Measurements from ENCODE around the gene TLN1.

Gene TLN1

DNA sequence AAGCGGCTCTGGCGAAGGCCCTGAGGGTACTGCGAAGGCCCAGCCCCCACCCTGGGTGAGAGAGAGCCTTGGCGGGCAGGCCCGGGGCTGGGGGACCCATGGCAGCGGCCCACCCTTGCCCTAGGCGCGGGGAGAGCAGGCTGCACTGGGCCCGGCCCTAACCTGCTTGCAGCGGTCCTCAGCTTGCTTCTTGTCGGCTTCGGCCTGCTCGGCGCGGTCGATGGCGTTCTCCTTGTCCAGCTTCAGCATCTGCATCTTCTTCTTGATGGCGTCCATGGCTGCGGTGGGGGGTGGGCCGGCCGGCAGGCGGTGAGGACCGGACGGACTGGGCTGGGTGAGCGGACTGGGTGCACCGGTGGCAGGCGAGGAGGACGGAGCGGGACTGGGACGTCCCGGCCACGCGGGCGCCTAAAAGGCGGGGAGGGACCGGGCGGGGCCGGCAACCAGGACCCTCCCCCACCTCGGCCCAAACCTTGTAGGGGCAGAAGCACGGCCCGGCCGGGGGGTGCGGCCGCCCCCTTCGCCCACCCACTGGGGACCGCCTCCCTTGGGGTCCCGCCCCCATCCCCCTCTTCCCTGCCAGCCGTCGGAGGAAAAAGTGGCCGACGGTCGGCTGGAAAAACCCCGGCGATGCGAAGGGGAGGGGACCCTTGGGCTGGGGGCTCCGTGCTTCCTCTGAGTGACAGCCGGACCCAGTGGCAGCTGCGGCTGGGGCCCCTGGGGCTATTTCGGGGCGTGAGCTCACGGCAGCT, 42.3 kb downstream of the TLN1 start, which contains the start of gene TPM2:
TSS of gene TPM2 (minus strand) at position 384 of the 752 bp plus-strand sequence. CDS start at position 276, 108 bp downstream.
- in situ Hi-C loops (cut with HindIII; ENCODE audit: low sequenced_read_pairs): no loop called here

DNA sequence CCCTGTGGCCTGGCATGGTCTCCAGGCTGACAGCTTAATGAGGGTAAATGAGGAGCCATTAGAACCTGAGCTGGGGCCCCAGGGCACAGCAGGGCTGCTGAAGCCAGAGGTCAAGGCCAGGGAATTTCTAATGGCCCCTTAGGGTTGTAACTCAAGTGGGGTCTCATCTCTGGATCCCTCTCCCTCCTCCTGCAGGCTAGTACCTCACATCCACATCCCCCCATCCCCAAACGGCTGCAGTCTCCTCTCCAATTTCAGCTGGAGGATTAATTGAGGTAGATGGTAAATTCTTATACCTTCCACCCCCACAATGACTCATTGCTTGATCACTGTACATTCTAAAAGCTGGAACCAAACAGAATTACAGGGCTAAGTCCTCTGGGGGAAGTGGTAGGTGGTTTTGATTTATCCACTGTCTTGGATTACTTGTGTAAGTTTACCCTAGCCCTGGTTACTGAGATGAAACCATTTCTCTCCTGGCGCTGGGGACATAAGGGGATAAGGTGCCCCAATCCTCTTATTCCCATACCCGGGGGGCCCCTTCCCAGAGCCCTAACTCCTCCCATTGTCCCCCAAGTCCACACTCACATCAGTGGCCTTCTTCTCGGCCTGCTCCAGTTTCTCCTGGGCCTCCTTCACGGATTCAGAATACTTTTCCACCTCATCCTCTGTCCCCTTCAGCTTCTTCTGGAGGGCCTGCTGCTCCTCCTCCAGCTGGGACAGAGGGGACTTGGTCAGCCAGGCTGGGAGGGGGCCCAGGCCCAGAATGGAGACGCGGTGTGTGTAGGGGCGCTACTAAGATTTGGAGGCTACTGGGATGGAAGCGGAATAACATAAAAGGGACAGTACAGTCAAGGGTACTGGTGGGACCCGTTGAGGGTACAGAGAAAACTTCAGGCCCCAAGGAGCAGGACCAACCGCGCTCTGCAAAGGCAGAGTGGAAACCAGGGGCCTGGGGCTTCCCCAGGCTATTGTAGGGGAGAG, 43.1 kb downstream of the TLN1 start:
- in situ Hi-C loops (cut with HindIII; ENCODE audit: low sequenced_read_pairs): no loop called here

DNA sequence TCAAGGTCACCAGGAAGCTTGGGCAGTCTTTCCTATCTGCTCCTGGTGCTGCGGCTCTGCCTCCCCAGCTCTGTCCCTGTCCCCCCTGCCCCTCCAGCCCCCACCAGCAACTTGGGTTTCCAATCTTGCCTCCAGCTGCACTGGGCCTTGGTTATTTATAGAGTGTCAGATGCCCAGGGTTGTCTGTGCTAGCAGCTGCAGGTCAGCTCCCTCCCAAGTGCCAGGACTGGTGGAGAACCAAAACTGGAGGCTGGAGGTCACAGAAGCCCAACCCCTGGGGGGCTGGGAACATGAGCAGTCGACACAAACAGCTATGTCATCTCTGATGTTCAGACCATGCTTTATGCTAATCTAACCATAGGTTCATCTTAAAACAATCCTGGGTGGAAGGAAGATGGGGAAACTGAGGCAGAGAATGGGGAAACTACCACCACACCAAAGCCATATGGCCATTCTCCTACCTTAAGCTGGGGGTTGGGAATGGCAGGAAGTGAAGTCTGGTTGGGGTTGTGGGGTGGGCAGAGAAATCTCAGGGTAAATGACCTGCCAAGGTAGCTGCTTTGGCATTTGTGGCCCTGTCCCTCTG, 43.9 kb downstream of the TLN1 start:
- in situ Hi-C loops (cut with HindIII; ENCODE audit: low sequenced_read_pairs): no loop called here

DNA sequence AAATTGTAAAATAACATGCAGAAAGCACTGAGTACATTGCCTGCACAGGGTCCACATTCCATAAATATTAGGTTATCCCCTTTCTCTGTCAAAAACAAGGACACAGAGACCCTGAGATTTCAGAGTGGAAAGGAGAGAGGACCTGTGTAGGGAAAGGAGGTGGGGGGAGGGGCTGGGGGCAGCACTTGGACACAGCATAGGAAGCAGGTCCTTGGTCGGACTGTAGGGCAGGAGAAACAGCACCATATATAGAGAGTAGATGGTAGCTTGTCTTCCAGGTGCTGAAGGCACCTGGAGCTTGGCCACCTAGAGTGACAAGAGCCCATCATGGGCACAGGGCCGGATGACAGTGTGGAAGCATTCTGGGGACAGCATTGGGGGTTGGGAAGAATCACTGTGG, 44.7 kb downstream of the TLN1 start:
- in situ Hi-C loops (cut with HindIII; ENCODE audit: low sequenced_read_pairs): no loop called here

DNA sequence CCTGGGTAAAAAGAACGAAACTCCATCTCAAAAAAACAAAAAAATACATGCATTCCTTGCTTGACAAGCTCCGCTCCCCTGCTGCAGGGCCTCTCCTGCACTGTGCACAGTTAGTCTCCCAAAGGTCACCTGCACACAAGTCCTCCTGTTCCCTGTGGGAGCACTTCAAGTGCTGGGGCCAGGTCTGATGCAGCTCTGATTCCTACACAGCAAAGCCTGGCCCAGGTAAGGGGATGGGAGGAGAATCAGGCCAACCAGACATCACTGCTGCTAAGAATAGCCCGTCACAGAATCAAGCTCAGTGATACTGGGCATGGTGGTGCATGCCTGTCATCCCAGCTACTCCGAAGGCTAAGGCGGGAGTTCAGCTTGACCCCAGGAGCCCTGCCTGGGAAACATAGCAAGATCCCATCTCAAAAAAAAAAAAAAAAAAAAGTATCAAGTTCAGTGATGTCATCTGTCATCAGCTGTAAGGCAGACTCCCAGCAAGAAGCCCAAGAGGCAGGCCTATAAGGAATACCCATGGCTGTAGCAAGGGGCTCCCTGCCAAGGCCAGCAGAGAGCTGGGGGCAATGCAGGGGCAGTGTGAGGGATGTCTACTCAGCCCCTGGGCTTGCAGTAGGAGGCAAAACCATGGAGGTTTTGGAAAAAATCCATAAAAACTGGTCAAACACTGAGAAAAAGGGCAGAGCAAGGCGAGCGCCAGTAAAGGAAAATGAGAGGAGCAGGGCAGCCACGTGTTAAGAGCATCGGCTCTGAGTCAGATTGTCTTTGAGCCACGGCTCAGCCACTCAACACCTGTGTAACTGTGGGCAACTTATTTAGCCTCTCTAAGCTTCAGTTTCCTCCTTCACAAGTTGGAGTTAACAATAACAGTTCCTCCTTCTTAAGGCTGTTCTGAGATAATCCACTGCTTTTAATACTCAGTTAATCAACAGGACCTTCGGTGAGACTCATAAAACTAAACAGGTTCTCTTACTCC, 45.5 kb downstream of the TLN1 start:
- in situ Hi-C loops (cut with HindIII; ENCODE audit: low sequenced_read_pairs): no loop called here

DNA sequence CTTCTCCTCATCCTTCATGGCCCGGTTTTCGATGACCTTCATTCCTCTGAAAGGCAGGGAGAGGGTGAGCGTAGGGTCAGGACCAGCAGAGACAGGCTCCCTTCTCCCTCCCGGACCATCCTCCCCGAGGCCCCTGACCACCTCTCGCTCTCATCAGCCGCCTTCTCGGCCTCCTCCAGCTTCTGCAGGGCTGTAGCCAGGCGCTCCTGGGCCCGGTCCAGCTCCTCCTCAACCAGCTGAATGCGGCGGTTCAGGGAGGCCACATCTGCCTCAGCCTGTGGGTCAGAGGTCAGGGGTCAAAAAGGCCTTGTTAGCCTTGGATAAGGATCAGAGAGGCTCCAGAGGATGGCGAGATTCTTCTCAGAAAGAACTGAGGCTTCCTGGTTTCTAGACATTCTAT, 46.5 kb downstream of the TLN1 start:
- in situ Hi-C loops (cut with HindIII; ENCODE audit: low sequenced_read_pairs): no loop called here

DNA sequence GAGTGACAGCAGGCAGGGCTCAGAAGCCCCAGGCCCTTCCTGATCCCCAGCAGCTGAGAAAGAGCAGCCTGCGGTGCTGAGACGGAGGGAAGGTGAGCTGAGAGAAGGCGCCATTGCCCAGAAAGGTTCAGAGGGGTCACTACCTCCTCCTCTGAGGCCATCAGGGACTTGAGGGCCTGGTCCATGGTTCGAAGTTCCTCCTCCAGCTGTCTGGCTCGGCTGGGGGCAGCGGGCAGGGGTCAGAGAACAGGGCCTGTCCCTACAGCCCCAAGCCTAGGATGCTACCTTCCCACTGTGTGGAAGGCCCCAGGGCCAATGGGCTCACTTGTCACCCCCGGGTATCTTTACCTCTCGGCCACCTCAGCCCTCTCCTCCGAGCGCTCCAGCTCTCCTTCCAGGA, 47.1 kb downstream of the TLN1 start:
- in situ Hi-C loops (cut with HindIII; ENCODE audit: low sequenced_read_pairs): loop anchor here (5.0 kb wide), 2 partner anchors 42 to 58 kb away; no protein-coding TSS in a partner anchor

DNA sequence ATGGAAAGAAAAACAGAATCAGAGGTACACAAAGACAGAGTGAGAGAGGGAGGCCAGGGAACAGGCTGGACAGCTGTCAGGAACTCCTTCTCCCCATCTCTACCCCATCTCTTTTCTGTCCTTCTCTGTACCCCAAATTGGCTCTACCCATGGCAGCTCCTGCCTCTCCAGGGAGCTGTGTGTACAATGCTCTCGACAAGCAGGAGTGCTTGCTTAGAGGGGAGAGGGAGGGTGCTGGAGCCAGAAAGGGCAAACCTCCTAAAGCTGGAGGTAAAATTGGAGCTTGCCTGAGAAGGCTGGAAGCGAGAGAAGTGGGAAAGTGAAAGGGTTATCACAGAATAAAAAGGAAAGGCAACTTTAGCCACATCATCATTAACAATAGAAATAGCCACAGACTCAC, 48.7 kb downstream of the TLN1 start:
- in situ Hi-C loops (cut with HindIII; ENCODE audit: low sequenced_read_pairs): loop anchor here (5.0 kb wide), 2 partner anchors 44 to 56 kb away; no protein-coding TSS in a partner anchor

DNA sequence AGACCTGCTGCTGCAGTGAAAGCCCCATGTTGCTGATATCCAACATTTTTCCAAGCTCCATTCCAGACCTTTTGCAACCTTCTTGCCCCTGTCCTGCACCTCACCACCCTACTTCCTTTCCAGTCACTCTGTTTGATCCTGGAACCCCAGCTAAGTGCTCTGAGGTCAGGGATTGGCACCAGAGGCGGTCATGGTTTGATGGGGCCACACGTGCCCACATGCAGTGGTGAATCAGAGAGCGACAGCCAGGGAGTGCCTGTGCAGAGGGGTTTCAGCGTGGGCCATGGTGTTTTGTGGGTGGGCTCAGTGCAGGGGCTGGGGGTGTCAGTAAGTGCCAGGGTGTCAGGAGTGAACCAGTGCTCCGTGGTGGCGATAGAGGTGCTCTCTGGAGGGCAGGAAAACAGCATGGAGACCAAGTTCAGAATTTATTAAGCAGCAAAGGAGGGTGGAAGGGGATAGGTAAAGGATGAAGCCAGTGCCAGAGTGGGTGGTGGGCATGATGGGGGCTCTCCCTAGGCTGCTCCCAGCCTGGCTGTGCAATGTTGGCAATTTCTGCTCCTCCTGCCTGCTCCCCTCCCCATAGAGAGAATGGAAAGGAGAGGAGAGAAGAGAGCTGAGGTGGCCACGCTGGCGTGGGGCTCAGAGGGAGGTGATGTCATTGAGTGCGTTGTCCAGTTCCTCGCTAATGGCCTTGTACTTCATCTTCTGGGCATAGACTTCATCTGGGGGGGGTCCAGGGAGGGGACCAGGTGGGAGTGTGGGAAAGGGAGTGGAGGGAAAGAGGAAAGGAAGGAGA, 49.3 kb downstream of the TLN1 start:
- in situ Hi-C loops (cut with HindIII; ENCODE audit: low sequenced_read_pairs): loop anchor here (5.0 kb wide), 2 partner anchors 45 to 55 kb away; no protein-coding TSS in a partner anchor

DNA sequence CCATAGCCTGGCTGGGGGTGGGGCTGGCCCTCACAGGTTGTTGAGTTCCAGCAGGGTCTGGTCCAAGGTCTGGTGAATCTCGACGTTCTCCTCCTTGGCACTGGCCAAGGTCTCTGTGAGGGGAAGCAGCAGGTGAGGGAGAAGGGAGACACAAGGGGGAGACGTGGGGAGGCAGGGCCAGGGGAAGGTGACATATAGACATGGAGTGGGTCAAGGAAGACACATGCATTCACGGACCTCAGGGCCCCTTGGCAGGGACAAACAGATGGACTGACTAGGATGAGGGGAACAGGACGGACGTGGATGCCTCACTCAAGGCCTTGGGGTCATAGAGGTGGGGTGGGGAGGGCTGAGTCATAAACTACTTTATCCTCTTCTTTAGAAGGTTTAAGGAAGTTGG, 49.9 kb downstream of the TLN1 start:
- in situ Hi-C loops (cut with HindIII; ENCODE audit: low sequenced_read_pairs): loop anchor here (5.0 kb wide), 2 partner anchors 45 to 55 kb away; no protein-coding TSS in a partner anchor

DNA sequence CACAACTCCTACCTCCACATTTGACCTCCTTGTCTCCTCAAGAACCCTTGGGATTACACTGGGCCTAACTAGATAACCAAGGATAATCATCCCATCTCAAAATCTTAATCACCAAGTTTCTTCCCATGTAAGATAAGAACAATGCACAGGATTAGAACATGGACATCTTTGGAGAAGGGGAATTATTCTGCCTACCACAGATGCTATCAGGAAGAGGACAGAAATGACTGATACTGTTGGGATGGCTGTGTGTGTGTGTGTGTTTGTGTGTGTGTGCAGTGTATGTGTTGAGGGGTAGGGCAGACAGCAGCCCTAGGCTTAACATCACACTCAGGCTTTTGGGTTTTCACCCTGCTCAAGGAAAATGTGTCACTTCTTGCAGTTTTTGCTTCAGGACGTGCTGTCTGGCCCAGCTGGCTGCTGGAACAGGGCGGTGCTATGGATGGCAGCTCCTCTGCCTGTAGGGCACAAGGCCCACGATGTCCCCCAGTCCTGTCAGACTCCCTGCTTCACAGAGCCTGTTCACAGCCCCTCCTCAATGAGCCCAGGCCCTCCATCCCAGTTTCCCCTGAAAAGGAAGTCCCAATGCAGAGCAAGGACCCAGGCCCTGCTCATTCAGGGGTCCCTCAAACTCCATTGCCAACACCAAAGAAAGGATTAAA, 50.5 kb downstream of the TLN1 start:
- in situ Hi-C loops (cut with HindIII; ENCODE audit: low sequenced_read_pairs): loop anchor here (5.0 kb wide), 2 partner anchors 46 to 54 kb away; no protein-coding TSS in a partner anchor

DNA sequence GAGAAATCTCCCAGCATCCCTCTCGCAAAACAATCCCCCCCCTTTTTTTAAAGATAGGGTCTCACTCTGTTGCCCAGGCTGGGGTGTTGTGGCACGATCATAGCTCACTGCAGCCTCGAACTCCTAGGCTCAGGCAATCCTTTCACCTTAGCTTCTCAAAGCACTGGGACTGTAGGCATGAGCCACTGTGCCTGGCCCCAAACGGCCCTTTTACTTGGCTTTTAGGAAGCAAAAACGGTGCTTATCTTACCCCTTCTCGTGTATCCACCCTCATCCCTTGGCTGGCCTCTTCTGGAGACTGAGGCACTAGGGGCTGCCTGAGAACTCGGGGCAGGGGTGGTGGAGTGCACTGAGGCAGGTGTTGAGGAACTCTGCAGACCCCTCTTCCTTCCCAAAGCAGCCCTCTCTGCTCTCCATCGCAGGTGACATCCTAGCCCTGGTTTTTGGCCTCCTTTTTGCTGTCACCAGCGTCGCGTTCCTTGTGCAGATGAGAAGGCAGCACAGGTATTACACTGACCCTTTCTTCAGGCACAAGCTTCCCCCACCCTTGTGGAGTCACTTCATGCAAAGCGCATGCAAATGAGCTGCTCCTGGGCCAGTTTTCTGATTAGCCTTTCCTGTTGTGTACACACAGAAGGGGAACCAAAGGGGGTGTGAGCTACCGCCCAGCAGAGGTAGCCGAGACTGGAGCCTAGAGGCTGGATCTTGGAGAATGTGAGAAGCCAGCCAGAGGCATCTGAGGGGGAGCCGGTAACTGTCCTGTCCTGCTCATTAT, 51.5 kb downstream of the TLN1 start:
- in situ Hi-C loops (cut with HindIII; ENCODE audit: low sequenced_read_pairs): loop anchor here (5.0 kb wide), 2 partner anchors 47 to 53 kb away; no protein-coding TSS in a partner anchor

DNA sequence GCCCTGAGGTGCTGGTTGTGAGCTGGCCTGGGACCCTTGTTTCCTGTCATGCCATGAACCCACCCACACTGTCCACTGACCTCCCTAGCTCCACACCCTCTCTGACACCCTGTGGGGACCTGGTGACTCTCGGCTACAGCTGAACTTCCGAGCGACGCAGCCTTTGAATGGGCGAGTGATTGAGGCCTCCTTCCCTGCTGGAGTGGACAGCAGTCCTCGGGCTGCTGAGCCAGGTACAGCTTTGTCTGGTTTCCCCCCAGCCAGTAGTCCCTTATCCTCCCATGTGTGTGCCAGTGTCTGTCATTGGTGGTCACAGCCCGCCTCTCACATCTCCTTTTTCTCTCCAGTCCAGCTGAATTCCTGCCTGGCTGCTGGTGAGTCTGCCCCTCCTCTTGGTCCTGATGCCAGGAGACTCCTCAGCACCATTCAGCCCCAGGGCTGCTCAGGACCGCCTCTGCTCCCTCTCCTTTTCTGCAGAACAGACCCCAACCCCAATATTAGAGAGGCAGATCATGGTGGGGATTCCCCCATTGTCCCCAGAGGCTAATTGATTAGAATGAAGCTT, 52.1 kb downstream of the TLN1 start:
- in situ Hi-C loops (cut with HindIII; ENCODE audit: low sequenced_read_pairs): loop anchor here (5.0 kb wide), 2 partner anchors 47 to 53 kb away; no protein-coding TSS in a partner anchor

DNA sequence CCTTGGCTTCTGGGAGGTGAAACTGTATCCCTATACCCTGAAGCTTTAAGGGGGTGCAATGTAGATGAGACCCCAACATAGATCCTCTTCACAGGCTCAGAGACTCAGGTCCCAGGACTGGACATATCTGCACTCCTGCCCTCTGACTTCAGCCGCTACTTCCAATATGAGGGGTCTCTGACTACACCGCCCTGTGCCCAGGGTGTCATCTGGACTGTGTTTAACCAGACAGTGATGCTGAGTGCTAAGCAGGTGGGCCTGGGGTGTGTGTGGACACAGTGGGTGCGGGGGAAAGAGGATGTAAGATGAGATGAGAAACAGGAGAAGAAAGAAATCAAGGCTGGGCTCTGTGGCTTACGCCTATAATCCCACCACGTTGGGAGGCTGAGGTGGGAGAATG, 52.9 kb downstream of the TLN1 start:
- in situ Hi-C loops (cut with HindIII; ENCODE audit: low sequenced_read_pairs): no loop called here

DNA sequence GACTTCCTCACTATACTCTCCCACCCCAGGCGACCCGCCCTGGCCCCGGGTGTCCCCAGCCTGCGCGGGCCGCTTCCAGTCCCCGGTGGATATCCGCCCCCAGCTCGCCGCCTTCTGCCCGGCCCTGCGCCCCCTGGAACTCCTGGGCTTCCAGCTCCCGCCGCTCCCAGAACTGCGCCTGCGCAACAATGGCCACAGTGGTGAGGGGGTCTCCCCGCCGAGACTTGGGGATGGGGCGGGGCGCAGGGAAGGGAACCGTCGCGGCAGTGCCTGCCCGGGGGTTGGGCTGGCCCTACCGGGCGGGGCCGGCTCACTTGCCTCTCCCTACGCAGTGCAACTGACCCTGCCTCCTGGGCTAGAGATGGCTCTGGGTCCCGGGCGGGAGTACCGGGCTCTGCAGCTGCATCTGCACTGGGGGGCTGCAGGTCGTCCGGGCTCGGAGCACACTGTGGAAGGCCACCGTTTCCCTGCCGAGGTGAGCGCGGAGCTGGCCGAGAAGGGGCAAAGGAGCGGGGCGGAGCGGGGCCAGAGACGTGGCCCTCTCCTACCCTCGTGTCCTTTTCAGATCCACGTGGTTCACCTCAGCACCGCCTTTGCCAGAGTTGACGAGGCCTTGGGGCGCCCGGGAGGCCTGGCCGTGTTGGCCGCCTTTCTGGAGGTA, 56.1 kb downstream of the TLN1 start:
- in situ Hi-C loops (cut with HindIII; ENCODE audit: low sequenced_read_pairs): no loop called here

DNA sequence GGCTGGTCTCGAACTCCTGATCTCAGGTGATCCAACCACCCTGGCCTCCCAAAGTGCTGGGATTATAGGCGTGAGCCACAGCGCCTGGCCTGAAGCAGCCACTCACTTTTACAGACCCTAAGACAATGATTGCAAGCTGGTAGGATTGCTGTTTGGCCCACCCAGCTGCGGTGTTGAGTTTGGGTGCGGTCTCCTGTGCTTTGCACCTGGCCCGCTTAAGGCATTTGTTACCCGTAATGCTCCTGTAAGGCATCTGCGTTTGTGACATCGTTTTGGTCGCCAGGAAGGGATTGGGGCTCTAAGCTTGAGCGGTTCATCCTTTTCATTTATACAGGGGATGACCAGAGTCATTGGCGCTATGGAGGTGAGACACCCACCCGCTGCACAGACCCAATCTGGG, 56.8 kb downstream of the TLN1 start:
- in situ Hi-C loops (cut with HindIII; ENCODE audit: low sequenced_read_pairs): no loop called here

DNA sequence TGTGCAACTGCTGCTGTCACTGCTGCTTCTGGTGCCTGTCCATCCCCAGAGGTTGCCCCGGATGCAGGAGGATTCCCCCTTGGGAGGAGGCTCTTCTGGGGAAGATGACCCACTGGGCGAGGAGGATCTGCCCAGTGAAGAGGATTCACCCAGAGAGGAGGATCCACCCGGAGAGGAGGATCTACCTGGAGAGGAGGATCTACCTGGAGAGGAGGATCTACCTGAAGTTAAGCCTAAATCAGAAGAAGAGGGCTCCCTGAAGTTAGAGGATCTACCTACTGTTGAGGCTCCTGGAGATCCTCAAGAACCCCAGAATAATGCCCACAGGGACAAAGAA, 58.0 kb downstream of the TLN1 start:
- in situ Hi-C loops (cut with HindIII; ENCODE audit: low sequenced_read_pairs): no loop called here

All from endothelial cell of hepatic sinusoid (primary cell).